IMR-90 (cell line): ENCODE measurements around the gene STK17A. TPM values are rescaled to one million over a fixed set of nuclear protein-coding genes. Genes with fewer than 3 reads are reported as not detected.
"Not testable (repeated sequence)": the region's sequence is repeated elsewhere in the genome, so short reads cannot be mapped to it uniquely, and the experiment has no call there.

ENCODE experiments used
- ATAC-seq: fragments of 200-7000 bp; cut with Tn5 transposase; 2 replicates; pipeline ENCODE4 v1.9.1; 2020; ENCODE audit warnings: low read depth, mild to moderate bottlenecking, moderate library complexity
- BruUV-seq: library from RNA; stranded (reverse); fragments of 400-500 nt; replicated peaks from 2 replicates; lab custom pipeline; 2021; lab: Mats Ljungman, UMichigan
- CTCF ChIA-PET: fragments of 300-600 bp; formaldehyde crosslinking; extraction: SDS; loops from one replicate; lab custom pipeline; 2021; ENCODE audit warnings: antibody characterized with exemption; lab: Yijun Ruan, JAX
- POLR2A ChIA-PET: fragments of 300-600 bp; sonication (Branson Sonifier 250); formaldehyde crosslinking; loops from one replicate; lab custom pipeline; 2022; ENCODE audit warnings: antibody characterized with exemption; ENCODE audit not compliant: unreplicated experiment; lab: Charles Lee
- DNase-seq: peaks from one replicate; pipeline ENCODE4 v3.0.0; 2013
- H2AFZ ChIP-seq: replicated peaks from 2 replicates; pipeline ENCODE3; 2013; ENCODE audit warnings: low read length, mild to moderate bottlenecking; ENCODE audit not compliant: poor library complexity
- H2AK5ac ChIP-seq: 2 replicates; pipeline ENCODE4 v1.6.1; 2013; ENCODE audit warnings: low read depth, low read length, inconsistent platforms
- H2AK9ac ChIP-seq: replicated peaks from 2 replicates; pipeline ENCODE3; 2013; ENCODE audit warnings: mild to moderate bottlenecking, low read depth, low read length, moderate library complexity; ENCODE audit not compliant: poor library complexity
- H2BK120ac ChIP-seq: 2 replicates; pipeline ENCODE4 v1.6.1; 2013; ENCODE audit warnings: low read depth, low read length, inconsistent platforms
- H2BK15ac ChIP-seq: 3 replicates; pipeline ENCODE4 v1.6.1; 2013; ENCODE audit warnings: low read depth, low read length, inconsistent platforms
- H2BK20ac ChIP-seq: 2 replicates; pipeline ENCODE4 v1.6.1; 2013; ENCODE audit warnings: low read depth, mild to moderate bottlenecking, inconsistent platforms, low read length, moderate library complexity
- H2BK5ac ChIP-seq: 2 replicates; pipeline ENCODE4 v1.6.1; 2013; ENCODE audit warnings: mild to moderate bottlenecking, low read depth, low read length, inconsistent platforms; ENCODE audit not compliant: poor library complexity, severe bottlenecking
- H3K14ac ChIP-seq: replicated peaks from 2 replicates; pipeline ENCODE4 v1.6.1; 2013; ENCODE audit warnings: low read depth, low read length, inconsistent platforms
- H3K18ac ChIP-seq: 2 replicates; pipeline ENCODE4 v1.6.1; 2013; ENCODE audit warnings: low read depth, low read length, control low read depth
- H3K23ac ChIP-seq: 2 replicates; pipeline ENCODE4 v1.6.1; 2013; ENCODE audit warnings: low read depth, low read length, inconsistent platforms
- H3K27ac ChIP-seq: 2 replicates; pipeline ENCODE4 v1.5.1; 2013; ENCODE audit warnings: mild to moderate bottlenecking, control low read depth, low read length; ENCODE audit not compliant: insufficient read depth
- H3K27me3 ChIP-seq: 2 replicates; pipeline ENCODE4 v1.6.1; 2013; ENCODE audit warnings: low read length; ENCODE audit not compliant: control insufficient read depth, insufficient read depth
- H3K36me3 ChIP-seq: 2 replicates; pipeline ENCODE4 v1.6.1; 2013; ENCODE audit warnings: low read length, mixed read lengths; ENCODE audit not compliant: control insufficient read depth, insufficient read depth
- H3K4ac ChIP-seq: 2 replicates; pipeline ENCODE4 v1.6.1; 2013; ENCODE audit warnings: low read depth, low read length, inconsistent platforms
- H3K4me1 ChIP-seq: 2 replicates; pipeline ENCODE4 v1.6.1; 2013; ENCODE audit warnings: low read length, mixed read lengths; ENCODE audit not compliant: control insufficient read depth, insufficient read depth
- H3K4me2 ChIP-seq: 2 replicates; pipeline ENCODE4 v1.6.1; 2013; ENCODE audit warnings: low read depth, mild to moderate bottlenecking, control low read depth, low read length, moderate library complexity
- H3K4me3 ChIP-seq: 2 replicates; pipeline ENCODE4 v1.5.1; 2013; ENCODE audit warnings: low read depth, mild to moderate bottlenecking, control low read depth, low read length, moderate library complexity; ENCODE audit not compliant: insufficient read depth
- H3K56ac ChIP-seq: 2 replicates; pipeline ENCODE4 v1.6.1; 2013; ENCODE audit warnings: low read length, inconsistent platforms; ENCODE audit not compliant: insufficient read depth; ENCODE audit errors: extremely low read depth
- H3K79me1 ChIP-seq, 2 experiments: 2 replicates each; pipeline ENCODE4 v1.6.1; 2013; ENCODE audit warnings: low read length in 2 of 2, inconsistent platforms in 1 of 2, low read depth in 1 of 2
- H3K9ac ChIP-seq: 2 replicates; pipeline ENCODE4 v1.6.1; 2013; ENCODE audit warnings: low read depth, low read length, control low read depth
- H3K9me1 ChIP-seq: 2 replicates; pipeline ENCODE4 v1.6.1; 2013; ENCODE audit warnings: low read length, inconsistent platforms; ENCODE audit not compliant: insufficient read depth
- H3K9me3 ChIP-seq: 2 replicates; pipeline ENCODE4 v1.6.1; 2013; ENCODE audit warnings: low read length; ENCODE audit not compliant: control insufficient read depth, insufficient read depth
- H4K20me1 ChIP-seq: 2 replicates; pipeline ENCODE4 v1.6.1; 2013; ENCODE audit warnings: low read length, inconsistent platforms; ENCODE audit not compliant: insufficient read depth
- H4K5ac ChIP-seq: 2 replicates; pipeline ENCODE4 v1.6.1; 2013; ENCODE audit warnings: mild to moderate bottlenecking, low read depth, low read length, control low read depth
- H4K8ac ChIP-seq, 2 experiments: 2 replicates each; pipeline ENCODE4 v1.6.1; 2013; ENCODE audit warnings: low read depth in 2 of 2, low read length in 2 of 2, control low read depth in 1 of 2, inconsistent platforms in 1 of 2
- H4K91ac ChIP-seq: 2 replicates; pipeline ENCODE4 v1.6.1; 2013; ENCODE audit warnings: low read depth, low read length, inconsistent platforms; ENCODE audit not compliant: insufficient read depth
- CEBPB ChIP-seq: IDR thresholded peaks from 2 replicates; pipeline ENCODE4 v1.6.1; 2012; ENCODE audit warnings: low read depth, low read length, improper control_type of control experiment
- WGBS, 2 experiments: methylation state at CpG; one replicate each; pipeline versions ENCODE4 v1.1.5 to v1.1.7; 2013; ENCODE audit warnings: missing lambda C conversion rate in 2 of 2; ENCODE audit not compliant: insufficient read length in 1 of 2; ENCODE audit errors: extremely low coverage in 2 of 2; 5-methylcytosine and 5-hydroxymethylcytosine counted together
- dilution Hi-C: fragments of 300-500 bp; cut with HindIII; formaldehyde crosslinking; loops from one replicate; pipeline ENCODE4 v1.14.3; 2018; ENCODE audit warnings: low sequenced_read_pairs; ENCODE audit not compliant: unreplicated experiment
- in situ Hi-C: fragments of 300-500 bp; cut with MboI; formaldehyde crosslinking; loops from 3 replicates; pipeline ENCODE4 v1.14.3; 2019; ENCODE audit warnings: low sequenced_read_pairs, inconsistent platforms, mixed read lengths
- intact Hi-C: fragments of 100-400 bp; cut with micrococcal nuclease; formaldehyde crosslinking; loops from 2 replicates; pipeline ENCODE4 v1.10.0; 2022
- polyA plus RNA-seq, 3 experiments: library from polyadenylated mRNA; depleted of rRNA; stranded (reverse); fragments of >200 nt; gene quantifications; 2 replicates each; pipeline ENCODE4 v1.2.3, GENCODE V29; 2012; ENCODE audit warnings: low replicate concordance in 1 of 3
- total RNA-seq: library from RNA; depleted of rRNA; stranded (reverse); fragments of >200 nt; gene quantifications from 2 replicates; pipeline ENCODE4 v1.2.3, GENCODE V29; 2012

STK17A gene
- total and polyA plus RNA-seq, 2 of the 4 experiments (the other 2 are of a cell fraction): 40.5 to 50.5 TPM

DNA sequence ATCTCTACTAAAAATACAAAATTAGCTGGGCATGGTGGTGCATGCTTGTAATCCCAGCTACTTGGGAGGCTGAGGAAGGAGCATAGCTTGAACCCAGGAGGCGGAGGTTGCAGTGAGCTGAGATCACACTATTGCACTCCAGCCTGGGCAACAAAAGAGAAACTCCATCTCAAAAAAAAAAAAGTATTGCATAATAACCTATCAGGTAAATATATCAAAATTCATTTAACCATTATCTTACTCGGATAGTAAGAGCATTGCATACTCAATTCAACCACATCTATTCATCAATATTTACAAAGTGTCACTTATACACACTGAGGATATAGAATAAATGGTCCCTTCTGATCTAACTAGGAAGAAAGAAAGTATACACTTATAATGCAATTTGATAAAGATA is 9.1 kb upstream of the STK17A start:
- H3K56ac ChIP-seq, H2BK20ac ChIP-seq, H3K9me1 ChIP-seq, H3K4me3 ChIP-seq, BruUV-seq, H3K4ac ChIP-seq, in situ Hi-C loops, H4K20me1 ChIP-seq, H2BK15ac ChIP-seq, H3K4me1 ChIP-seq, H3K36me3 ChIP-seq, H2AFZ ChIP-seq, H3K18ac ChIP-seq, H2AK9ac ChIP-seq, H3K9me3 ChIP-seq, DNase-seq, H3K9ac ChIP-seq, H3K79me1 ChIP-seq, H3K27me3 ChIP-seq, dilution Hi-C loops, H4K91ac ChIP-seq, H3K23ac ChIP-seq, H4K8ac ChIP-seq, H4K5ac ChIP-seq, H2BK5ac ChIP-seq, H2BK120ac ChIP-seq, H3K4me2 ChIP-seq, H3K27ac ChIP-seq, H3K14ac ChIP-seq, H2AK5ac ChIP-seq, intact Hi-C loops, ATAC-seq, POLR2A ChIA-PET: not testable (repeated sequence)
- TF ChIP-seq CEBPB: 0 out of 2 replicates have a peak, but pooled peaks have one; percentile 12
- CTCF ChIA-PET: interaction anchor here (5.0 kb wide), 1 partner anchor 9 kb away, joined by 41 read pairs; the partner anchor contains the start of gene STK17A
- WGBS, 2 experiments: no CpG with 5 or more reads among the region's 2 CpGs
